HG03139 (cell line): ENCODE data around the gene SLC4A9.
"Not testable (repeated sequence)": the region's sequence is repeated elsewhere in the genome, so short reads cannot be mapped to it uniquely, and the experiment has no call there.

ENCODE experiments used
- ATAC-seq: cut with Tn5 transposase; IDR thresholded peaks from one replicate; pipeline ENCODE4 v1.9.1; 2021; ENCODE audit not compliant: unreplicated experiment

The SLC4A9 gene

GRCh38 chr5:140337880-140338279 lies 22.1 kb upstream of the SLC4A9 start:
- no peak for ATAC-seq

DNA sequence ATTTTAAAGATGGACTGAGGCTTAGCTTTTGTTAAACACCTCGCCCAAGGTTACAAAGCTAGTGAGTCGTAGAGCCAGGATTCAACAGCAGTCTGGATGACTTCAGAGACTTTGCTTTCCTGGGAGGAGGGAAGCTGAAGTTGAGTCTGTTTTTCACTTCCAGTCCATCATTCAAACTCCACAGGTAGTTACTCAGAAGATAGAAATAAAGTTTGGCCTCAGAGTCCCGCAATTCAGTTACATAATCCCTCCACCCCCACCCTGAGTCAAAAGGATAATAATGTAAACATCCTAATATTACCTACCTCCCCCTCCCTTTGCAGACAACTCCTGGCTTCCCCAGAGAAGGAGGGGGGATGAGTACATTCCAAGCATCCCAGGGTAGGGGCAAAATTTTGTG lies 21.7 kb upstream of the SLC4A9 start:
- ATAC-seq, result no peak

- no peak for ATAC-seq
Measured at GRCh38 chr5:140338908-140339307, 21.1 kb upstream of the SLC4A9 start.

GRCh38 chr5:140339636-140340035 lies 20.4 kb upstream of the SLC4A9 start:
- ATAC-seq, result no peak

GRCh38 chr5:140340605-140341121 lies 19.3 kb upstream of the SLC4A9 start:
- no peak for ATAC-seq

GRCh38 chr5:140341591-140341990 lies 18.4 kb upstream of the SLC4A9 start:
- ATAC-seq, result no peak

GRCh38 chr5:140342287-140342686 lies 17.7 kb upstream of the SLC4A9 start:
- ATAC-seq, result no peak

- no peak for ATAC-seq
Measured at GRCh38 chr5:140342896-140343295, 17.1 kb upstream of the SLC4A9 start.

DNA sequence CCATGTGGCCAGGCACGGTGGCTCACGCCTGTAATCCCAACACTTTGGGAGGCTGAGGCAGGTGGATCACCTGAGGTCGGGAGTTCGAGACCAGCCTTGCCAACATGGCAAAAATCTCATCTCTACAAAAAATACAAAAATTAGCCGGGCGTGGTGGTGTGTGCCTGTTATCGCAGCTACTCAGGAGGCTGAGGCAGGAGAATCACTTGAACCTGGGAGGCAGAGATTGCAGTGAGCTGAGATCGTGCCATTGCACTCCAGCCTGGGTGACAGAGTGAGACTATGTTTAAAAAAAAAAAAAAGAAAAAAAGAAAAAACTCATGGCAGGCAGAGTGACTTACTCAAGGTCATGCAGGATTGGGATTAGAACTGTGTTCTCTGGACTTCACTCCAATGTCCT lies 16.1 kb upstream of the SLC4A9 start:
- not testable (repeated sequence) for ATAC-seq

- no peak for ATAC-seq
Measured at GRCh38 chr5:140344683-140345423, 15.1 kb upstream of the SLC4A9 start.

DNA sequence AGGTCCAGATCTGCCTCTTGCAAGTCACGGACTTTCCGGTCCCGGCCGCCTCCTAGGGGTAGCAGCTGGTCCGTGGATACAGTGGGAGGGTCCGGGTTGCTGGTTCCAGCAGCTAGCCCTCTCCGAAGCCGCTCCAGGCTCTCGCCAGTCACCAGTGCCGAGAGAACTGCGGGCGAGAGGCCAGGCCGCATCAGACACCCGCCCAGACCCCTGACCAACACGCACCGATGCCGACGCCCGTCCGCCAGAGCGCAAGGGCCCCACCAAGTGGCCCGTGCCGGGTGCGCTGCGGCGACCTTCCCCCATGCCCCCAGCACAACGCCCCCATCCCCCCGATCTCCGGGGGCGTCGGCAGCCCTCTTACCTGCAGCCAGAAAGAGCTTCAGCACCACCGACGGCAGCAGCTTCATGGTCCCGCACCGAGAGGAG lies 14.1 kb upstream of the SLC4A9 start:
- ATAC-seq, result peak; percentile 9

DNA sequence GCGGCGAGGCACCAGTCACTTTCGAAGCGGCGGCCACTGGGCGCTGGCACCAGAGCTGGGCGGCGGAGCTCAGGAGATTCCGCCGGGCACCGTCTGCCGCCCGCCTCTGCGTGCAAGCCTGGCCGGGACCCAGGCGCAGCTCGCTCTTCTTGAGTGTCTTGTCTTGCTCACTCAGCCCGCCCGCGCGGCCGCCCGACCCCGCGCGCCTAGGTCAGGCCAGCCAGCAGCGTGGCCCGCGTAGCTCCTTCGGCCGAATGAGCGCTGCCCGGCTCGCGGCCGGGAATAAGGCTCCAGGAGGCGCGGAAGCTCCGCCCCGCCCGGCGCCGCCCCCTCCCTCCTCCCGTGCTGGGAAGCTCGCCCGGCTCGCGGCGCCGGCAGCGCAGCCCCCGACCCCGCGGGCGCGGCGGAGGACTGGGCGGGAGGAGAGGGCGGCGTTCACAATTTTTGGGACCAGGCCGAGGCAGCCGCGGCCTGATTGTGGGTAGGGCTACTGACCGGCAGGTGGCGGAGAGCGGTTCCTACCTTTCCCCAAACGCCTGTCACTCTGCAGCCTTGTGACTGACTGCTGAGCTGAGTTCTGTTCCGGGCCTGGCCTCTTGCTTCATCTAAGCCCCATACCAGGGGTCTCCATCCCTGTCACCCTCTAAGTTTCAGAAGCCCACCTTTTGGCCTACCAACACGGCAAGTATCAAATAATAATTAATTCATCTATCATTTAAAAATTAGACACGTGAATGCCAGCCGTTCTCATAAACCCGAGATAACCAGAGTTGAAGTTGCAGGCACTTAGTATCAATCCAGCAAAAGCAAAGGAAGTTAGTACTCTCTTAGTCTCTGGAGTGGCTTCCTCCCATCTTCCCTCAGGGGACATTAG lies 13.4 kb upstream of the SLC4A9 start, which contains the start of gene HBEGF:
Gene HBEGF (minus strand): TSS at position 256 of the 874 bp plus-strand sequence. CDS start 275 bp downstream, outside the sequence.
- ATAC-seq, result peak; percentile 71

GRCh38 chr5:140347360-140347759 lies 12.6 kb upstream of the SLC4A9 start:
- no peak for ATAC-seq

DNA sequence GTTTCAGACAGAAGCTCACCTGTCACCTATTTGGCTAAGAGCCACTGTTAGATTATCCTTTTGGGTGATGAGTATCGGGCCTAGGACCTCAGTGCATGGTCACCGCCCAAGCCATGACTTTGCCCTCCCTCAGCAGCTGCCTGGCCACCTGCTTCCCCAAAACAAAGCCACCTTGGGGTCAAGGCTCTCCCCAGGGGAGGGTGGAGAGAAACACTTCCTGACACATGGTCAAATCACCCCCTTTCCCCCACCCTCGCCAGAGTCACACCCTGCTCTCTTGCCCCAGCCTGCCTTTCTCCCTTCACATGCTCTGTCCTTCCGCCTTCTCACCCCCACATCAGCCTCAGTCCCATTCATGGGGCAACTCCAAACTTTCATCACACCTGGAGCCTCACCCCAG lies 11.9 kb upstream of the SLC4A9 start:
- ATAC-seq, result no peak

GRCh38 chr5:140349244-140349643 lies 10.8 kb upstream of the SLC4A9 start:
- ATAC-seq, result no peak

GRCh38 chr5:140351609-140352334 lies 8.2 kb upstream of the SLC4A9 start:
- ATAC-seq, result no peak

GRCh38 chr5:140355546-140355945 lies 4.4 kb upstream of the SLC4A9 start:
- no peak for ATAC-seq

DNA sequence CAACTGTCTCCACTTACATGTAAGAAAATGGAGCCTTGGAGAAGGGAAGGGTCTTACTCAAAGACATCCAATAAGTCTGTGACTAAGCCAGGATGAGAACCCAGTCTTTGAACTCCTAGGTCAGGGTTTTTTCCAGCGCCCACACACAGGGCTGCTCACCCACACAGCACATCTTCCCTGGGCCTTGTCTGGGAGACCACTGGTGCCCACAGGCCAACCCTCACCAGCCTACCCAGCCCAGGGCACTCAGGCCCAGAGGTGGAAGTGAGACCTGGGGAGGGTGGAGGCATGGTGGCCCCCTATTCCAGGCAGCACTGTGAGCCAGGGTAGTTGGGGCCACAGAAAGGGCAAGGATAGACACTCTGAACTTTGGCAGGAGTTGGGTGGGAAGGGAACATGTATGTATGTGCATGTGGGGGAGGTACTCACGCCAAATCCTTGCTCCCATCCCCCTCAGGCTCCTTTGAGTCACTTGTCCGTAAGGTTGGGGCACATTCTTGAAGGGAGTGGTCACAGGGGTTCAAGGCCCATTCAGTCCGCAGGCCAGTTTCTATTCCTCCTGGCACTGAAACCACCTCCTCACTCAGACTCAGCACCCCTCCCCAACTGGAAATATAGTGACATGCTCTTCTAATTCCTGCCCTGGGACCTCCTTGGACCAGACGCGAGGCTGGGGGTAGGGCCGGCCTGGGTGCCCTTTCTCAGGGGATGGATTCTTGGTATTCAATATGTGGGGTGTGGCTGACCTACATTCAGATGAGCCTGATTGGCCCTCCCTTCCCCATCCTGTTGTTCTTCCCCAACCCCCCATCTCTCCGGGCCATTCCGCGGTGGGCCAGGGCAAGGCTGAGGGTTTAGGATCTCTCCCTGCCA lies 2.9 kb upstream of the SLC4A9 start:
- no peak for ATAC-seq

DNA sequence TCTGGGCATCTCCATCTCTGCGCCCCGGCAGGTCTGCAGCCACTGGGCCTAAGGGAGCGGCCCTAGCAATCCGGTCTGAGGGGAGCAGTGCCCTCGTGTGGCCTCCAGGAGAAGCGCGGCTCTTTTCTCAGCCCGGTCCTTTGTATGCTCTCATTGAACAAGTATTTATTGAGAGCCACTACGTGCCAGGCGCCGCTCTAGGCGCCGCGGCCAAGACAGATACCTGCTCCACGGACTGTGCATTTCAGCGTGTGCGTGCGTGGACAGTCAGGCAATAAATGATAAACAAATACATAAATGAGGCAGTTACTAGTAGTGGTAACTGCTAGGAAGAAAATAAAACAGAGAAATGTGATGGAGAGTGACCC lies 2.3 kb upstream of the SLC4A9 start:
- peak; percentile 96 for ATAC-seq

DNA sequence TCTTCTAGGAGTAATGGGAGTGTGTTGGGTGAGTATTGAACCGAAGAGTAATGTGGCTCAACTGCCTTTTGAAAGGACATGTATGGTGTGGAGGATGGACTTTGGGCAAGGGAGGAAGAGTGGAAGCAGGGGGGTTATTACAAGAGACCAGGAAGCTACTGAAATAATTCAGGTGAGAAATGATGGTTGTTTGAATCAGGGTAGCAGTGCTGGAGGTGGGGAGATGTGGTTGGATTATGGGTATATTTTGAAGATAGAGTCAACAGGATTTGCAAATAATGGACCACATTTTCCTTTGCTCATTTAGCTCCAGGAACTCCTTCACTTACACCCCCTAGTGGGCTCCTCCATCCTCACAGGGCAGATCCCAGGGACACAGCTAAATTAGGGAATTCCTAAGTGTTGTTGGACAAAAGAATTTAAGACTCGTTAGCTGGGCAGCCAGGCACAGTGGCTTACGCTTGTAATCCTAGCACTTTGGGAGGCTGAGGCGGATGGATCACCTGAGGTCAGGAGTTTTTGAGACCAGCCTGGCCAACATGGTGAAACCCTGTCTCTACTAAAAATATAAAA lies 1.2 kb upstream of the SLC4A9 start:
- no peak for ATAC-seq
